Large intestine (tissue), 3 donors: ENCODE data around the gene MLXIP. TPM values are rescaled to one million over a fixed set of nuclear protein-coding genes. Genes with fewer than 3 reads are reported as not detected.

Experiments used
- DNase-seq, 2 donors: peaks; one replicate each; pipeline versions ENCODE4 v3.0.0 to v3.0.0-alpha.2; 2013
- H3K27ac ChIP-seq: one replicate; pipeline ENCODE4 v1.5.1; 2013; ENCODE audit warnings: low read length
- H3K27me3 ChIP-seq: 2 replicates; pipeline ENCODE4 v1.6.1; 2013; ENCODE audit warnings: low read length; ENCODE audit not compliant: control insufficient read depth, insufficient read depth
- H3K36me3 ChIP-seq: 2 replicates; pipeline ENCODE4 v1.6.1; 2013; ENCODE audit warnings: low read length; ENCODE audit not compliant: control insufficient read depth, insufficient read depth
- H3K4me1 ChIP-seq: one replicate; pipeline ENCODE4 v1.6.1; 2013; ENCODE audit warnings: low read length; ENCODE audit not compliant: control insufficient read depth, insufficient read depth
- H3K4me3 ChIP-seq: one replicate; pipeline ENCODE4 v1.5.1; 2013; ENCODE audit warnings: low read length
- H3K9me3 ChIP-seq: one replicate; pipeline ENCODE4 v1.6.1; 2013; ENCODE audit warnings: mild to moderate bottlenecking, low read depth, low read length, moderate library complexity; ENCODE audit not compliant: control insufficient read depth
- WGBS: methylation state at CpG from one replicate; pipeline ENCODE4 v1.1.5; 2013; ENCODE audit warnings: low lambda C conversion rate; ENCODE audit not compliant: insufficient coverage; 5-methylcytosine and 5-hydroxymethylcytosine counted together
- polyA plus RNA-seq: library from polyadenylated mRNA; unstranded; fragments of 120-200 nt; gene quantifications from one replicate; pipeline ENCODE4 v1.2.1, GENCODE V29; 2013

MLXIP gene
- polyA plus RNA-seq, 1 donor = 51.8 TPM

- no peak for DNase-seq
- WGBS = no CpG with 5 or more reads among the region's 18 CpGs
- Histone ChIP-seq H3K9me3 (no peaks in the 10 kb centered on the region), H3K36me3 (no peaks in the 10 kb centered on the region), H3K4me3 (no peak overlapping the region), H3K4me1 (peaks cover 4% of the 10 kb centered on the region), H3K27me3 (no peaks in the 10 kb centered on the region), H3K27ac (no peak overlapping the region)
Measured at GRCh38 chr12:122184517-122184916, 106.0 kb downstream of the MLXIP start.

DNA sequence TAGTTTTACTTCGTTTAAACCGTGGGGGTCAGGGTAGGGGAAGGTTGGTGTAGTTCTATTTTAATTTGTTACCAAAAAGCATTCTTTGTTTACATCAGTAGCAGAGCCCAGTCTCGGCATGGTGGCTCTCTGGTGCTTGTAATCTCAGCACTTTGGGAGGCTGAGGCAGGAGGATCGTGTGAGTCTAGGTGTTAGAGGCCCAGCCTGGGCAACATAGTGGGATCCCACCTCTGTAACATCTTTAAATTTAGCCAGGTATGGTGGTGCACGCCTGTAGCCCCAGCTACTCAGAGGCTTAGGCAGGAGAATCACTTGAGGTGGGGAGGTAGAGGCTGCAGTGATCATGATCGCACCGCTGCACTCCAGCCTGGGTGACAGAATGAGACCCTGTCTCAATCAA, 106.5 kb downstream of the MLXIP start:
- Histone ChIP-seq H3K27ac (no peak overlapping the region), H3K27me3 (no peaks in the 10 kb centered on the region), H3K36me3 (no peaks in the 10 kb centered on the region), H3K9me3 (no peaks in the 10 kb centered on the region), H3K4me3 (no peak overlapping the region), H3K4me1 (peaks cover 4% of the 10 kb centered on the region)
- WGBS = 75% methylated on average over 2 of the region's 7 CpGs
- no peak for DNase-seq

DNA sequence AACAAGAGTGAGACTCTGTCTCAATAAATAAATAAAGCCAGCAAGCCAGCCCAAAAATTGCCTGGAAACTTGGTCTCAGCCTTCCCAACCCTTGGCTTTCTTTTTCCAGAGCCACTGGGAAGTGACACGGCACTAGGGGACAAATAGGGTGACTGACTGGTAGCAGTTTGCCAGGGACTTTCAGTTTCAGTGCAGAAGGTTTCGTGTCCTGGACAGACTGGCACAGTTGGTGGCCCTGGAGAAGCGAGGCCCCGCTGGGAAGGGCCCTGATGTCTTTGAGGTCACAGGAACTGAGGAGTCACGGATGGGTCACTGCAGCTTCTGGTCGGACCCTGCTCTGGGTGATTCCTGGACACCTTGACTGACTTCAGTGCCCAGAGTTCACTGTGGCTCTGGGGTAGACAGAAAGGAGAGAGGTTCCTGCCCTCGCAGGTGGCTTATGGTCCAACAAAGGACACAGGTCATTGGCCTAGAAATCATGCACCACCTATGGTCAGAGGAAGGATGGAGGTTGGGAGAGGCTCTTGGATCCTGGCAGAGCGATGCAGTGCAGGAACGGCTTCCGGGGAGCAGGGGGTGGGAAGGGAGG, 107.0 kb downstream of the MLXIP start:
- Histone ChIP-seq H3K27ac (no peak overlapping the region), H3K4me3 (no peak overlapping the region), H3K36me3 (no peaks in the 10 kb centered on the region), H3K9me3 (no peaks in the 10 kb centered on the region), H3K4me1 (peaks cover 4% of the 10 kb centered on the region), H3K27me3 (no peaks in the 10 kb centered on the region)
- DNase-seq = no peak
- WGBS = no CpG with 5 or more reads among the region's 10 CpGs

- no peak overlapping the region for H3K27ac ChIP-seq
- no peaks in the 10 kb centered on the region for H3K9me3 ChIP-seq
- no CpG with 5 or more reads among the region's 12 CpGs for WGBS
- no peaks in the 10 kb centered on the region for H3K36me3 ChIP-seq
- H3K4me1 ChIP-seq = peaks cover 4% of the 10 kb centered on the region
- H3K27me3 ChIP-seq = no peaks in the 10 kb centered on the region
- H3K4me3 ChIP-seq = no peak overlapping the region
- no peak for DNase-seq
Measured at GRCh38 chr12:122187466-122187865, 108.9 kb downstream of the MLXIP start.

GRCh38 chr12:122189626-122190475, 111.3 kb downstream of the MLXIP start:
- Histone ChIP-seq H3K4me1 (no peaks in the 10 kb centered on the region), H3K36me3 (no peaks in the 10 kb centered on the region), H3K27ac (no peak overlapping the region), H3K27me3 (no peaks in the 10 kb centered on the region), H3K4me3 (no peak overlapping the region), H3K9me3 (no peaks in the 10 kb centered on the region)
- WGBS = no CpG with 5 or more reads among the region's 34 CpGs
- no peak for DNase-seq

- peaks cover 3% of the 10 kb centered on the region for H3K9me3 ChIP-seq
- no peaks in the 10 kb centered on the region for H3K27me3 ChIP-seq
- 80% methylated on average over 1 of the region's 18 CpGs for WGBS
- no peaks in the 10 kb centered on the region for H3K36me3 ChIP-seq
- peak; percentile 54 to 58 for DNase-seq
- H3K4me1 ChIP-seq = no peaks in the 10 kb centered on the region
- no peak overlapping the region for H3K27ac ChIP-seq
- no peak overlapping the region for H3K4me3 ChIP-seq
Measured at GRCh38 chr12:122190842-122191668, 112.5 kb downstream of the MLXIP start.

- Histone ChIP-seq H3K9me3 (peaks cover 3% of the 10 kb centered on the region), H3K27me3 (no peaks in the 10 kb centered on the region), H3K4me1 (no peaks in the 10 kb centered on the region), H3K4me3 (no peak overlapping the region), H3K36me3 (no peaks in the 10 kb centered on the region), H3K27ac (no peak overlapping the region)
- DNase-seq = no peak
- WGBS = no CpG with 5 or more reads among the region's 11 CpGs
Measured at GRCh38 chr12:122192441-122192840, 113.9 kb downstream of the MLXIP start.

GRCh38 chr12:122194804-122195203, 116.2 kb downstream of the MLXIP start:
- WGBS = 100% methylated on average over 1 of the region's 1 CpG
- H3K27ac ChIP-seq = no peak overlapping the region
- H3K36me3 ChIP-seq = no peaks in the 10 kb centered on the region
- no peak for DNase-seq
- no peaks in the 10 kb centered on the region for H3K4me1 ChIP-seq
- H3K4me3 ChIP-seq = no peak overlapping the region
- no peaks in the 10 kb centered on the region for H3K27me3 ChIP-seq
- H3K9me3 ChIP-seq = peaks cover 3% of the 10 kb centered on the region

GRCh38 chr12:122195405-122195804, 116.8 kb downstream of the MLXIP start:
- DNase-seq = no peak
- Histone ChIP-seq H3K9me3 (peaks cover 3% of the 10 kb centered on the region), H3K36me3 (no peaks in the 10 kb centered on the region), H3K27ac (no peak overlapping the region), H3K4me3 (no peak overlapping the region), H3K4me1 (peaks cover 6% of the 10 kb centered on the region), H3K27me3 (no peaks in the 10 kb centered on the region)
- 94% methylated on average over 2 of the region's 4 CpGs for WGBS
